NCI-H82 treated with DMSO at 0.1 percent for 48 hours (cell line): ENCODE results near the gene PCDH7.

Source experiments
- DNase-seq: peaks from one replicate; lab custom pipeline; 2025; ENCODE audit not compliant: unreplicated experiment; lab: John Stamatoyannopoulos, UW

PCDH7 gene

GRCh38 chr4:30720021-30720660 is at the start of gene PCDH7:
Gene PCDH7, plus strand, starts transcription at chr4:30720369. Its CDS starts 1,054 bp downstream, at chr4:30721423.
- no peak for DNase-seq

- no peak for DNase-seq
These were observed 48.2 kb upstream of the PCDH7 start for GRCh38 chr4:30671926-30672448.

DNA sequence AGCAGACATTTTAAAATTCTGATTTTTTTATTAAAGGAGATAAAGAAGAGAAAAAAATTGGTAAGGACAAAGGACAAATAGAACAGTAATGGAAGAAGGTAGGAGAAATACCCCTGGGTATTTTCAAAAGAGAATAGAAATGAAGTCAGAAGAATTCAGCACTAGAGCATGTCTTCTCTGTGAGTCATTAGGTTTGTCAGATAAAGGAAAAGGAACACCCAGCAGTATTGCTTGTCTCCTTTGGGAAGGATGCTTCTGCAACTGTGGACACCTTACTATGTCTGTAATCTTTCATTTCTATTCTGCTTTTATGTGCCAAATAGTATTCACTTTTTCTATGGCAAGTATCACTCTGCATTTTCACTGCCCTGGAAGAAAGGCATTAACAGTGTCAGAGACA is 24.0 kb upstream of the PCDH7 start:
- DNase-seq: no peak

GRCh38 chr4:30714408-30715031 is 5.6 kb upstream of the PCDH7 start:
- no peak for DNase-seq

DNA sequence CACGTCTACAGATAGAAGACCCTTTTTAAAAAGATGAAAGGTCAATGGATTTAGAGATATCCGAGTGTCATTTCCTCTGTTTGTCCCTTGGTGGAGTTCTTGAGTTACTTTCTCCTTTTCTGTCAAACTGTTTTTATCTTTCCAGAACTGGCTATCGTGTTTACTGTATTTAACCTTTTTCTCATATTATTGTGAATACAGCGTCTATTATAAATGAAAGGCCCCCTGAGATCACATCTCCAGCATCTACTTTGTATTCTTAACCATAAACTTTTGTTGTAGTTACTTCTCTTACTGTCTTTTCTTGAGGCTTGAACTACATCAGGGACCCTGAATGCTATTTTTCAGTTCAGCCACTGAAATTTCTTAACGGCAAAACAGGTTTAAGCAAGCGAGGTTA is 4.0 kb upstream of the PCDH7 start:
- DNase-seq: no peak

DNA sequence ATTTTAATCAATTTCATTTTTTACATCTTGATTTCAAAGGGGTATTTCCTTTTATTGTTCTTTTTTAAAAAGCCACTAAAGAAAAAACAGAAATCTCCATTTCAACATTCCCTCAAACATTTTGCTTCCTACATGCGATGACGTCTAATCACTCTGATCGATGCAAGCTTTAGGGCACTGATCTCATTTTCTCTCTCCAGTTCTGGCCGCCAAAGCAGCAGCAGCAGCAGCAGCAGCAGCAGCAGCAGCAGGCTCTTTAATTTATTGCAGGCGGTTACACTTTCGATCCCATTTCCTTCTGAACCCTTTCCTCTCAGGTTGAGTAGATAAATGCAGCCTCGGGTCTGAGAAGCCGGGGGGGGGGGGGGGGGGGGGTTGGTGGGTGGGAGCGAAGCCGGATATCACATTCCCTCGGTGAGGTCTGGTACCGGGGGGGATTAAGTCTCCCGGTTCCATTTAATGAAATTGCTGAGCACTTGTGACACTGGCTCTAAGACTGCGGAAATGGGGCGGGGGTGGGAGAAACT is 3.4 kb upstream of the PCDH7 start:
- DNase-seq: no peak

DNA sequence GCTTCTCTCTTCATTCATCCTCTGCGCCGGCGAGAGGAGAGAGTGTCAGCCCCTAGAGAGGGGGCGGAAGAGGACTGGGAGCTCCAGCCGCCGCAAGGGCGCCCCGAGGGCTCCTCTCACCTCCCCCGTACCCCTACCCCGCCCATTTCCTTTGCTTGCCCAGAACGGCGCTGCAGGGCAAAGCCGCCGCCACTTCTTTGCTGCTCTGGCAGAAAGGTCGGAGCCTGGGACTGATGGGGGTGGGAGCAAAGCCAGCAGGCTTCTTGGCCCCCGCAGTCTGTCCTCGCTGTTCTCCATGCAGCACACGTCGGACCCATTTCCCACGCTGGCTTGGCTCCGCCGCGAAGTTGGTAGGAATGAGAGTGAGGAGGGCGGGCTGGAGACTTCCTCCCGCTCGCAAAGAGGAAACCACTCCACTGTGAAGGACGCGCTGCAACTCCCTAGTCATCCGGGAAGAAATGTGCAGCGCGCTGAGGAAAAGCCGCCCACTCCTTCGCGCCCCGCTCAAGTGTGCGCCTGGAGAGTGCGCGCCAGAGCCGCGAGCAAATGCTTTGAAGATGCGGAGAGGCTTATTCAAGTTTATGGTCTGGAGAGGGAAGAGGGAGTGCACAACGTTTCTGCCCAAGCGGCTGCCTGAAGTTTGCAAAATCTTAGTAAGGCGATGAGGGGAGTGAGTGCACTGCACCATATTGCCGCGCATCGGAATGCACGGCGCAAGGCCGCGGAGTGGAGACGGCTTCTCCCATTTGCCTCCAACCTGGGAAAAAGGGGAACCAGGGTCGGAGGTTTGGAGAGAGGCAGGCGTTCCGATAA is 2.8 kb upstream of the PCDH7 start:
- no peak for DNase-seq

GRCh38 chr4:30718021-30718542 is 2.1 kb upstream of the PCDH7 start:
- DNase-seq: no peak

DNA sequence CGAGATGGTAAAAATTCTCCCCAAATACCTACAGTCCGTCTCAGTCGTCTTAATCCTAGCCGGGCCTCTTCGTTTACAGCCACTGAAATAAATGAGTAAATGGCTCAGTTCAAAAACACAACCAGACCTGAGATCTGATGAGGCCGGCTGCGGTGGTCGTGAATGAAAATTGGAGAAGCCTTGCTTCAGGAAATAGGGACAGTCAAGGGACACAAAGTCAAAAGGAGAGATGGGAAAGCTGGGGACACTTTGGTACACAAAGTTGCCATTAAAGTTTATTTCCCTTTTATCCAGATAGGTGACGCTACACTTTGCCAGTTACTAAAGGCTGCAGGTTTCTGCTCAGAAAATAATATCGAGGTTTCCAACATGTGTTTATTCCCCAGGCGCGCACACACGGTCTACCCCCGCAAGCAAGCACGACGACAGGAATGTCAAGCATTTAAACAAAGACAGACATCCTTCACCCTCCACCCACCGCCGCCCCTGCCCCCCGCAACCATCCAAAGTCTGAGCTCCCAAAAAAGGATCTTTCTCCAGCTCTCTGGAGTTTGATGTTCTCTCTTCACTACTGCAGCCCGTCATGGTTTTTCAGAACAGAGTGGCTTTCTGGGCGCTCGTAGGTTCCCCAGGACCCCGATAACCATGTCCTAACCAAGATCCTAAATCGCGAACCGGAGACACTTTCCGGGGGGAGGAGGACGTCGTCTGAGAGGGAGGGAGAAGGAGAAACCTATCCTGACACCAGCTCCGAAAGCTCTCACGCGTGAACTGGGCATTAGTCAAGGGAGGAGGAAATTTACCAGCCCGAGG is 1.3 kb upstream of the PCDH7 start:
- no peak for DNase-seq

DNA sequence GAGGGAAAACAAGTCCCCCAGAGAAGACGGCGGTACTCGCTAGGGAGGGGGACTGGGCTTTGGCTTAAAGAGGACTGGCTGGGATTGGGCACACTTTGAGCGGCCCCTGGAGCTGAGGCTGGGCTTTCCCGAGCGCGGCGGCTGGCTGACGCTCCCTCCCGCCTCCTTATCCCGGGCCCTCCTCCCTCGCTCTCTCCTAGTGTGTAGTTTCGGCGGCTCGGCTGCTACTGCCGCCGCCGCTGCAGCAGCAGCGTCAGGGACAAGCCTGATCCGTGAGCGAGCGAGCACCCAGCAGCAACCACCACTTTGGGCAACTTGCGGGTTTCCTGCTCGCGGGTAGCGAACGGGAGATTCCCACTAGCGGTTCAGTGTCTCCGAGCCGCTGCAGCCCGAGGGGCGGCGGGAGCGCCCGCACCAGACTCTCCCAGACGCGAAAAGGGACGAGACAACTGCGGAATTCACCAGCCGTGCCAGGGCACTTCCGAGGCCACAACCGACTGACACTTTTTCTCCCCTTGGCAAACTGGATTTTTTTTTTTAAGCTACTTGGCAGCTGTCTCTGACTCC is 632 bp upstream of the PCDH7 start:
- DNase-seq: no peak

DNA sequence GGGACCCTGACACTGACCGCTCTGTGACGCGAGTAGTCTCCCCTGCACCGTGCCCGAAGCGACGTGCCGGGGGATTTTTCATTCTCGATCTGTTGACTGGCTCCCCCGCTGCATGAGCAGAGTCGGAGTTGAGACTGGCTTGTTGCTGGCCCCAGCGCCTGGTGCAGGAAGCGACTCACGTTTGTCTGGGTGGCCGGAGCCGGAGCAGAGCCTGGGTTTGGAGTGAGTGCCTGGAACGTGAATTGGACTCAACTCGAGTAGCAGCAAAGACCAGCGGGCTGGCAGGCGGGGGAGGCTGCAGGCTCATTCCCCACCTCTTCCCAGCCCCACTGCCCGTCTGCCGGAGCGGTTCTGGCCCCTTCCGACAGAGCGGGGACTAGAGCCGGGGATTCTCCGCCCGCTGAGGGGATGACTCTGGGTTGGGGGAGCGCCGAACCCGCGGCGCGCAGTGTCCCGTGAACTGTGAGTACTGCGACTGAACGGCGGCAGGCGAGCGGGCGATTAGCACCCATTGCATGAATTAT is 554 bp downstream of the PCDH7 start:
- DNase-seq: no peak

GRCh38 chr4:30721185-30722091 is 1.3 kb downstream of the PCDH7 start:
- DNase-seq: no peak

DNA sequence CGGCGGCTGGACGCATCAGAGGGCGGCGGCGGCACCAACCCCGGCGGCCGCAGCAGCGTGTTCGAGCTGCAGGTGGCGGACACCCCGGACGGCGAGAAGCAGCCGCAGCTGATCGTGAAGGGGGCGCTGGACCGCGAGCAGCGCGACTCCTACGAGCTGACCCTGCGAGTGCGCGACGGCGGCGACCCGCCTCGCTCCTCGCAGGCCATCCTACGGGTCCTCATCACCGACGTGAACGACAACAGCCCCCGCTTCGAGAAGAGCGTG is 1.9 kb downstream of the PCDH7 start:
- DNase-seq: no peak

DNA sequence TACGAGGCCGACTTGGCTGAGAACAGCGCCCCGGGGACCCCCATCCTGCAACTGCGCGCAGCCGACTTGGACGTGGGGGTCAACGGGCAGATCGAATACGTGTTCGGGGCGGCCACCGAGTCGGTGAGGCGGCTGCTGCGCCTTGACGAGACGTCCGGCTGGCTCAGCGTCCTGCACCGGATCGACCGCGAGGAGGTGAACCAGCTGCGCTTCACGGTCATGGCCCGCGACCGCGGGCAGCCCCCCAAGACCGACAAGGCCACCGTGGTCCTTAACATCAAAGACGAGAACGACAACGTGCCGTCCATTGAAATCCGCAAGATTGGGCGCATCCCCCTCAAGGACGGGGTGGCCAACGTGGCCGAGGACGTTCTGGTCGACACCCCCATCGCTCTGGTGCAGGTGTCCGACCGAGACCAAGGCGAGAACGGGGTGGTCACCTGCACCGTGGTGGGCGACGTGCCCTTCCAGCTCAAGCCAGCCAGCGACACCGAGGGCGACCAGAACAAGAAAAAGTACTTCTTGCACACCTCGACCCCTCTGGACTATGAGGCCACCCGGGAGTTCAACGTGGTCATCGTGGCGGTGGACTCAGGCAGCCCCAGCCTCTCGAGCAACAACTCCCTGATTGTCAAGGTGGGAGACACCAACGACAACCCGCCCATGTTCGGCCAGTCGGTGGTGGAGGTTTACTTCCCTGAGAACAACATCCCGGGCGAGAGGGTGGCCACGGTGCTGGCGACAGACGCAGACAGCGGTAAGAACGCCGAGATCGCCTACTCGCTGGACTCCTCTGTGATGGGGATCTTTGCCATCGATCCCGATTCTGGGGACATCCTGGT is 2.4 kb downstream of the PCDH7 start:
- no peak for DNase-seq

DNA sequence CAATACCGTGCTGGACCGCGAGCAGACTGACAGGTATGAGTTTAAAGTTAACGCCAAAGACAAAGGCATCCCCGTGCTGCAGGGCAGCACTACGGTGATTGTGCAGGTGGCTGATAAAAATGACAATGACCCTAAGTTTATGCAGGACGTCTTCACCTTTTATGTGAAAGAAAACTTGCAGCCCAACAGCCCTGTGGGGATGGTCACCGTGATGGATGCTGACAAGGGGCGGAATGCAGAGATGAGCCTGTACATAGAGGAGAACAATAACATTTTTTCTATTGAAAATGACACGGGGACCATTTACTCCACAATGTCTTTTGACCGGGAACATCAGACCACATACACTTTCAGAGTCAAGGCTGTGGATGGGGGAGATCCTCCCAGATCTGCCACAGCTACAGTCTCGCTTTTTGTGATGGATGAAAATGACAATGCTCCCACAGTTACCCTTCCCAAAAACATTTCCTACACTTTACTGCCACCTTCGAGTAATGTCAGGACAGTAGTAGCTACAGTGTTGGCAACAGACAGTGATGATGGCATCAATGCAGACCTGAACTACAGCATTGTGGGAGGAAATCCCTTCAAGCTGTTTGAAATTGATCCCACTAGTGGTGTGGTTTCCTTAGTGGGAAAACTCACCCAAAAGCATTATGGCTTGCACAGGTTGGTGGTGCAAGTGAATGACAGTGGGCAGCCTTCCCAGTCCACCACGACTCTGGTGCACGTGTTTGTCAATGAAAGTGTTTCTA is 3.2 kb downstream of the PCDH7 start:
- DNase-seq: no peak

GRCh38 chr4:30724247-30724646 is 4.1 kb downstream of the PCDH7 start:
- DNase-seq: no peak

DNA sequence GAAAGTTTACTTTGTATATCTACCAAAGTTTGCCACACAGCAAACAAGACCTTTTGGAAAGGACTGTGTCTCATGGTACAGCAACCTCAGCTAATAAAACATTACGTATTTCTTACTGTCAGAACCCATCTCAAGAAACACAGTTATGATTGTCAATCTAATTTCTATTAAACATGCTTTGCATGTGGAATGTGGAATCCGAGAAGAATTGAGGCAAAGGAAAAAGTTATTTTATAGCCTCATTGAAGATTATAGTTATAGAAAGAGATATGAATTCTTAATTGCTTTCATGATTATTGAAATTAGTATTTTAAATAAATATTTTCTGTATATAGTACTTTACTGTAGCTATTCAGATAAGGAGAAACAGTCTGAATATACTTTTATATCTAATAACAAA is 5.4 kb downstream of the PCDH7 start:
- no peak for DNase-seq
